Neural cell (in vitro differentiated cells): ENCODE results near the gene HEATR9.

Experiments used
- EP300 ChIP-seq: fragments of 450-650 bp; conservative IDR thresholded peaks from 2 replicates; pipeline ENCODE4 v1.6.1; 2014; ENCODE audit warnings: antibody characterized with exemption, mild to moderate bottlenecking, moderate library complexity; ENCODE audit not compliant: poor library complexity, severe bottlenecking
- REST ChIP-seq: IDR thresholded peaks from 2 replicates; pipeline ENCODE4 v1.6.1; 2012; ENCODE audit warnings: borderline replicate concordance
- SMC3 ChIP-seq: fragments of 450-650 bp; conservative IDR thresholded peaks from 2 replicates; pipeline ENCODE4 v1.6.1; 2014; ENCODE audit warnings: antibody characterized with exemption, mild to moderate bottlenecking, moderate library complexity; ENCODE audit not compliant: poor library complexity
- TF ChIP-seq, protein P1 (sequence below): fragments of 450-650 bp; IDR thresholded peaks from 2 replicates; pipeline ENCODE4 v1.5.1; 2014; ENCODE audit warnings: antibody characterized with exemption, mild to moderate bottlenecking, moderate library complexity; ENCODE audit not compliant: poor library complexity, severe bottlenecking

GRCh38 chr17:35877345-35878029 lies 8.8 kb upstream of the HEATR9 start:
- TF ChIP-seq, protein P1, sequence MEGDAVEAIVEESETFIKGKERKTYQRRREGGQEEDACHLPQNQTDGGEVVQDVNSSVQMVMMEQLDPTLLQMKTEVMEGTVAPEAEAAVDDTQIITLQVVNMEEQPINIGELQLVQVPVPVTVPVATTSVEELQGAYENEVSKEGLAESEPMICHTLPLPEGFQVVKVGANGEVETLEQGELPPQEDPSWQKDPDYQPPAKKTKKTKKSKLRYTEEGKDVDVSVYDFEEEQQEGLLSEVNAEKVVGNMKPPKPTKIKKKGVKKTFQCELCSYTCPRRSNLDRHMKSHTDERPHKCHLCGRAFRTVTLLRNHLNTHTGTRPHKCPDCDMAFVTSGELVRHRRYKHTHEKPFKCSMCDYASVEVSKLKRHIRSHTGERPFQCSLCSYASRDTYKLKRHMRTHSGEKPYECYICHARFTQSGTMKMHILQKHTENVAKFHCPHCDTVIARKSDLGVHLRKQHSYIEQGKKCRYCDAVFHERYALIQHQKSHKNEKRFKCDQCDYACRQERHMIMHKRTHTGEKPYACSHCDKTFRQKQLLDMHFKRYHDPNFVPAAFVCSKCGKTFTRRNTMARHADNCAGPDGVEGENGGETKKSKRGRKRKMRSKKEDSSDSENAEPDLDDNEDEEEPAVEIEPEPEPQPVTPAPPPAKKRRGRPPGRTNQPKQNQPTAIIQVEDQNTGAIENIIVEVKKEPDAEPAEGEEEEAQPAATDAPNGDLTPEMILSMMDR, result no peak
- TF ChIP-seq SMC3, result no peak
- no peak for TF ChIP-seq REST
- TF ChIP-seq EP300, result no peak
